HUDEP-2 (cell line): ENCODE data around the gene ZNF569.
"Not testable (repeated sequence)": the region's sequence is repeated elsewhere in the genome, so short reads cannot be mapped to it uniquely, and the experiment has no call there.

Source experiments
- DNase-seq, 76 experiments: peaks; one replicate each; lab custom pipeline; 2025; ENCODE audit not compliant: unreplicated experiment in 76 of 76; lab: John Stamatoyannopoulos, UW

Gene ZNF569

DNA sequence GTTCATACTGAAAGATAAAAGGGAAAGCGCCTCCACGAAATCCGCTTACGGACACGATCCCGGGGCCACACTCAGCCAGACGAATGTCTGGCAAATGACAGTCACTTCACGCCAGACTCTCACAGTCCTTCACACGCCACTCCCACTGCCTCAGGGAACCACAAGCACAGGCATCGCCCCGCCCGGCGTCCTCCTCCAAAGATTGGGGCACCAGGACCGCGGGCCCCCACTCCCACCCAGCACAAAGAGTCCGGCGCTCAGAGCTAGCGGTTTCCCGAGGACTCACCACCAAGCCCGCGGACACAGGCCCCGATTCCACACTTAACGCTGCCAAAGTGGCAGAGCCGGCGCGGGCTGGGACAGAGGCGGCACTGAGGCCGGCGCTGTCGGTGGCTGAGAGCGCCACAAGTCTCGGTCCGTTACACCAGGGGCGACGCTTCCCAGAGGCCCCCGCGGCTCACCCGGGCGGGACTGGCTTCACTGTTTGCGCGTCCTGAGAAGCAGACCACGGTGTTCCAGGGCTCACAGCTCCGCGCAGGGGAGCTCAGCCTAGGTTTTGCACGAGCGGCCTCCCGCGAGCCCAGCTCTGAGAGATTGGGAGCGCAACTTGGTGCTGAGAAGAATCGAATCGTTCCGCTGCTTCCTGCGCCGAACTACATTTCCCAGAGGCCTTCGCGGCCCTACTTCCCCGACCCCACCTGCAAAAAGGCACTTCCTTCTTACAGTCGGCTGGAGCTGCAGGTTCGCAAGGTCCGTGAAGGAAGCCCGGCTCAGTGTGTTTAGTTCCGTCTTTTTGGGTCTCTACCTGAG, at the start of gene ZNF569:
Gene ZNF569, minus strand, starts transcription at position 647 of the 810 bp plus-strand sequence. CDS start 22,523 bp downstream, outside the sequence.
- peak in 69 of 76 experiments; percentile 7 to 99 (median 85) for DNase-seq

- DNase-seq = no peak
Observed at GRCh38 chr19:37513397-37513796, 46.2 kb upstream of the ZNF569 start.

- no peak for DNase-seq
Observed at GRCh38 chr19:37511821-37512220, 44.6 kb upstream of the ZNF569 start.

DNA sequence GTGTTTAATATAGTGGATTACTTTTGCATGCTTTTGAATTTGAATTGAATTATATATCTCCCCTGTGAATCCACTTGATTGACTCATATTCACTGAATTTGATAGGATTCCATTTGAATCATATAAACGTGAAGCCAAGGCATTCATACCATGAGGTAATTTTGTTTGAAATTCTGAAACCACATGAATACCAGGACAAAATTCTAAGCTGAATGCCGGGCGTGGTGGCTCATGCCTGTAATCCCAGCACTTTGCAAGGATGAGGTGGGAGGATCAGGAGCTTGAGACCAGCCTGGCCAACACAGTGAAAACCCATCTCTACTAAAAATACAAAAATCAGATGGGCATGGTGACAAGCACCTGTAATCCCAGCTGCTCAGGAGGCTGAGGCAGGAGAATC, 43.9 kb upstream of the ZNF569 start:
- DNase-seq = no peak

DNA sequence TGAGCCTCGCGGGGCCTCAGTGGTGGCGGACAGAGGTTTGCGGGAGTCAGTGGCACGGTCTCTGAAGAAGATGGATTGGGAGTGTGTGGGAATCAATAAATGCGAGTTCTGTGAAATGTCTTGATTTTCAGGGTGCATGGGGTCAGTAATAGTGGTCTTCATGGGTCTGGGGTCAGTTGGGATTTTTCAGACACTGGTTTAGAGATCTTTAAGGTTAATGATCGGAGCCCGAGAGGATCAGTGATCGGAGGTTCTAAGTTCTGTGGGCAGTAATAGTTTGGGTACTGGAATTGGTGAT, 39.9 kb upstream of the ZNF569 start:
- DNase-seq = no peak

GRCh38 chr19:37506387-37507166, 39.3 kb upstream of the ZNF569 start, which contains the start of gene ZNF793:
Gene ZNF793 (plus strand): TSS chr19:37506939. CDS start chr19:37523440, 16,501 bp downstream.
- DNase-seq = no peak

GRCh38 chr19:37505958-37506386, 38.7 kb upstream of the ZNF569 start:
- DNase-seq = no peak

DNA sequence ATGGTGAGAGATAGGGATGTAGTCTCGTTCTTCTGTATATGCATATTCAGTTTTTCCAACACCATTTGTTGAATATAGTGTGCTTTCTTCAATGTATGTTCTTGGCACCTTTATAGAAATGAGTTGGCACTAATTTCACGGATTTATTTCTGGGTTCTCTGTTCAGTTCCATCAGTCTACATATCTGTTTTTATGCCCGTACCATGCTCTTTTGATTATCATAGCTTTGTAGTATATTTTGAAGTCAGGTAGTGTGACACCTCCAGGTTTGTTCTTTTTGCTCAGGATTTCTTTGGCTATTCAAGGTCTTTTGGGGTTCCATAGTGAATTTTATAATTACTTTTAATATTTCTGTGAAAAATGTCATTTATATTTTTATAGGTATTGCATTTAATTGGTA, 25.0 kb upstream of the ZNF569 start:
- DNase-seq = no peak

DNA sequence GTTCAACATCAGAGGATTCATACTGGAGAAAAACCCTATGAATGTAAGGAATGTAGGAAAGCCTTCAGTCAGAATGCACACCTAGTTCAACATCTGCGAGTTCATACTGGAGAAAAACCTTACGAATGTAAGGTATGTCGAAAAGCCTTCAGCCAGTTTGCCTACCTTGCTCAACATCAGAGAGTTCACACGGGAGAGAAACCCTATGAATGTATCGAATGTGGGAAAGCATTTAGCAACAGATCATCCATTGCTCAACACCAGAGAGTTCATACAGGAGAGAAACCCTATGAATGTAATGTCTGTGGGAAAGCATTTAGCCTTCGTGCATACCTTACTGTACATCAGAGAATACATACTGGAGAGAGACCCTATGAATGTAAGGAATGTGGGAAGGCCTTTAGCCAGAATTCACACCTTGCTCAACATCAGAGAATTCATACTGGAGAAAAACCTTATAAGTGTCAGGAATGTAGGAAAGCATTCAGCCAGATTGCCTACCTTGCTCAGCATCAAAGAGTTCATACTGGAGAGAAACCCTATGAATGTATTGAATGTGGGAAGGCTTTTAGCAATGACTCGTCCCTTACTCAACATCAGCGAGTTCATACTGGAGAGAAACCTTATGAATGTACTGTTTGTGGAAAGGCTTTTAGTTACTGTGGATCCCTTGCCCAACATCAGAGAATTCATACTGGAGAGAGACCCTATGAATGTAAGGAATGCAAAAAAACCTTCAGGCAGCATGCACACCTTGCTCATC, 17.3 kb upstream of the ZNF569 start:
- DNase-seq = no peak

GRCh38 chr19:37472165-37472564, 4.9 kb upstream of the ZNF569 start:
- DNase-seq = no peak

- DNase-seq = no peak
Observed at GRCh38 chr19:37470216-37470615, 3.0 kb upstream of the ZNF569 start.

- peak in 66 of 76 experiments; percentile 11 to 91 (median 81) for DNase-seq
Observed at GRCh38 chr19:37468961-37469777, 1.9 kb upstream of the ZNF569 start, which contains the start of gene ZNF570. Gene ZNF570 (plus strand): TSS chr19:37469356. CDS start chr19:37470355, 999 bp downstream.

GRCh38 chr19:37467608-37468090, 405 bp upstream of the ZNF569 start:
- DNase-seq = peak in 3 of 76 experiments; percentile 31 to 99 (median 51)

GRCh38 chr19:37466277-37466797, 907 bp downstream of the ZNF569 start:
- no peak for DNase-seq

DNA sequence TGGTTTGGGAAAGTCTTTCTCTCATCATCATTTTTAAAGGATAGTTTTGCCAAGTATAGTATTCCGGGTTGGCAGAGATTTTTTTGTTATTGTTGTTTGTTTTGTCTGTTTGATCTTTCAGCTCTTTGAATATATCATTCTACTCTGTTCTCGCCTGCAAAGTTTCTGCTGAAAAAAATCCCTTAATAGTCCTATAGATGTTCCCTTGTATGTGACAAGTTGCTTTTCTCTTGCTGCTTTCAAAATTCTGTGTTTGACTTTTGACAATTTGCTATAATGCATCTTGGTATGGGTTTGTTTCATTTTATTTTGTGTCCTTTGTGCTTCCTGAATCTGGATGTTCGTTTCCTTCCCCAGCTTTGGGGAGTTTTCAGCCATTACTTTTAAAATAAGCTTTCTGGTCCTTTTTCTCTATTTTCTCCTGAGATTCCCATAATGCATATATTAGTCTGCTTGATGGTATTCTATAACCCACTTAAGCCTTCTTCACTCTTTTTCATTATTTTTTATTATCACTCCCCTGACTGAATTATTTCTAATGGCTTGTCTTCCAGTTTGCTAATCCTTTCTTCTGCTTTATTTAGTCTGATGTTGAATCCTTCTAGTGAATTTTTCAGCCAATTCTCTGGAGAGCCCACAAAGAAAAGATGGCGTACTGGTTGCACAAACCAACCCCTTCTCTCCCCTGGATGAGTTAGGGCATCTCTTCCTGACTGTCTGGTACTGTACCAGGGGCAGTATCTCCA, 14.6 kb downstream of the ZNF569 start:
- no peak for DNase-seq

DNA sequence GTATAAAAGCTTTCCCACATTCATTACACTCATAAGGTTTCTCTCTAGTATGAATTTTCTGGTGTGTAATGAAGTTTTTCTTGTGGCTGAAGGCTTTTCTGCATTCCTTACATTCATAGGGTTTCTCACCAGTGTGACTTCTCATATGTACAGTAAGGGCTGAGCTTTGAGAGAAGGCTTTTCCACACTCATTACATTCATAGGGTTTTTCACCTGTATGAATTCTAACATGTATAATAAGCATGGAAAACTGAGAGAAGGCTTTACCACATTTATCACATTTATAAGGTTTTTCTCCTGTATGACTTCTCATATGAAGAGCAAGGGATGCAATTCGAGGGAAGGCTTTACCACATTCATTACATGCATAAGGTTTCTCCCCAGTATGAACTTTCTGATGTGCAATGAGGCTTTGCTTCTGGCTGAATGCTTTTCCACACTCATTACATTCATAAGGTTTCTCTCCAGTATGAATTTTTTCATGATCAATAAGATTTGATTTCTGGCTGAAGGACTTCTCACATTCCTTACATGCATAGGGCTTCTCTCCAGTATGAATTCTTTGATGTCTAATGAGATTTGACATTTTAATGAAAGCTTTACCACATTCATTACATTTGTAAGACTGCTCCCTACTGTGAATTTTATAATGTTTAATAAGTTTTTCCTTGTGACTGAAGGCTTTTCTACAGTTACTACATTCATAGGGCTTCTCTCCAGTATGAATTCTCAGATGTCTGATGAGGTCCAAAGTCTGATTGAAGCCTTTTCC, 53.7 kb downstream of the ZNF569 start:
- no peak for DNase-seq

DNA sequence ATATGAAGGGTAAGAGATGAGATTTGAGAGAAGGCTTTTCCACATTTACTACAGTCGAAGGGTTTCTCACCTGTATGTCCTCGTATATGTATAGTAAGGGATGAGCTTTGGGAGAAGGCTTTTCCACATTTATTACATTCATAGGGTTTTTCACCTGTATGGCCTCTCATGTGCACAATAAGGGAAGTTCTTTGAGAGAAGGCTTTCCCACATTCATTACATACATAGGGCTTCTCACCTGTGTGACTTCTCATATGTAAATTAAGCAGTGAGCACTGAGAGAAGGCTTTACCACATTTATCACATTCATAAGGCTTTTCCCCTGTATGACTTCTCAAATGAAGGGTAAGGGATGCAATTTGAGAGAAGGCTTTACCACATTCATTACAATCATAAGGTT, 54.5 kb downstream of the ZNF569 start:
- DNase-seq = no peak

- DNase-seq = not testable (repeated sequence)
Observed at GRCh38 chr19:37406140-37406846, 61.0 kb downstream of the ZNF569 start.
